VCaP (cell line): ENCODE measurements around the gene BNC2.
"Not testable (repeated sequence)": the region's sequence is repeated elsewhere in the genome, so short reads cannot be mapped to it uniquely, and the experiment has no call there.

Experiments used
- H3K27ac ChIP-seq: fragments of 450-650 bp; 2 replicates; pipeline ENCODE4 v1.5.1; 2017
- TF ChIP-seq, protein P1 (sequence below): fragments of 450-650 bp; conservative IDR thresholded peaks from 2 replicates; pipeline ENCODE4 v1.5.1; 2017; ENCODE audit warnings: mild to moderate bottlenecking, moderate library complexity

The BNC2 gene

DNA sequence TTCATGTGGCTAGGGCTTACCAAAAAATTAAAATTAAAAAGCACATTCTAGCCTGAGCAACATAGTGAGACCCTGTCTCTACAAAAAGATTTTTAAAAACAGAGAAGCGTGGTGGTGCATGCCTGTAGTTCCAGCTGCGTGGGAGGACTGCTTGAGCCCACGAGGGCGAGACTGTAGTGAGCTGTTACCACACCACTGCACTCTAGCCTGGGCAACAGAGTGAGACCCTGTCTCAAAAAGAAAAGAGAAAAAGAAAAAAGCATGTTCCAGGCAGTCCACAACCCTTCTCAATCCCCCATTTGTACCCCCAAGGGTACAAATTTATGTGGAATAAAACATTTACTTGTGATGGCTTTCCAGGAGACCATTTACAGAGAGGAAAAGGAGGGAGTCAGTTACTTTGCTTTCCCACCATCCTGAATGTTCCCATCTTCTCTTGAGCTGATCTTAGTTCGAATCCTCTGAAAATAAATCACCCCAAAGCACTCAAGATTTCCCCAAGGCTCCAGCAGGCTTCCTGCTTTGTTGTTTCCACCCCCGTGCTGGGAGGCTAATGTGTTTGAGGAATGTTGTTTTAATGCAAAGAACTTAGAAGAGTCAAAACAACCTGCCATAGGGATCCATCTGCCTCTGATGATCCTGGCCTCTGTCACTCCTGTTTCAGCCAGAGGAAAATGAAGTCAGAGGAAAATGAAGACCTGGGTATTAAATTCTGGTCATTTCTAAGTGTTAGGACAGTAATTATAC lies 384.7 kb downstream of the BNC2 start:
- no peak overlapping the region for H3K27ac ChIP-seq
- TF ChIP-seq, protein P1, sequence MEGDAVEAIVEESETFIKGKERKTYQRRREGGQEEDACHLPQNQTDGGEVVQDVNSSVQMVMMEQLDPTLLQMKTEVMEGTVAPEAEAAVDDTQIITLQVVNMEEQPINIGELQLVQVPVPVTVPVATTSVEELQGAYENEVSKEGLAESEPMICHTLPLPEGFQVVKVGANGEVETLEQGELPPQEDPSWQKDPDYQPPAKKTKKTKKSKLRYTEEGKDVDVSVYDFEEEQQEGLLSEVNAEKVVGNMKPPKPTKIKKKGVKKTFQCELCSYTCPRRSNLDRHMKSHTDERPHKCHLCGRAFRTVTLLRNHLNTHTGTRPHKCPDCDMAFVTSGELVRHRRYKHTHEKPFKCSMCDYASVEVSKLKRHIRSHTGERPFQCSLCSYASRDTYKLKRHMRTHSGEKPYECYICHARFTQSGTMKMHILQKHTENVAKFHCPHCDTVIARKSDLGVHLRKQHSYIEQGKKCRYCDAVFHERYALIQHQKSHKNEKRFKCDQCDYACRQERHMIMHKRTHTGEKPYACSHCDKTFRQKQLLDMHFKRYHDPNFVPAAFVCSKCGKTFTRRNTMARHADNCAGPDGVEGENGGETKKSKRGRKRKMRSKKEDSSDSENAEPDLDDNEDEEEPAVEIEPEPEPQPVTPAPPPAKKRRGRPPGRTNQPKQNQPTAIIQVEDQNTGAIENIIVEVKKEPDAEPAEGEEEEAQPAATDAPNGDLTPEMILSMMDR: no peak

DNA sequence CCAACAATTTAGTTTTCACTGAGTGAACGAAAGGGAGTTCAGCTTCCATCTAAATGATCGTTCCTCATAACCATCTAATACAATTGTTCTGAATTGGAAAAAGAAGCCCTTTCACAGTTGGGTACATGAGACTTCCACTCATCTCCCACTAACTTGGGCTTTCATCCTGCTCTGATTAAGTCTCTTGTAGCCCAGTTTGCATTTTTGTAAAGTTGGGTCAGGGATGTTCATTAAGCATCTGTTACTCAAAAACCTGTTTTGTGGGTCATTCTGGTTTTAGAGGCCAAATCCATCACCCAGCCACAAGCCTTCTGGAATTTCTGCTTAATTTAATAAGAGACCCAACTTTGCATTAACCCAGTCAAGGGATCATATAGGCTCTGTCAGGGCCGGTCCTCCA lies 385.3 kb downstream of the BNC2 start:
- H3K27ac ChIP-seq: no peak overlapping the region
- TF ChIP-seq, protein P1: no peak

DNA sequence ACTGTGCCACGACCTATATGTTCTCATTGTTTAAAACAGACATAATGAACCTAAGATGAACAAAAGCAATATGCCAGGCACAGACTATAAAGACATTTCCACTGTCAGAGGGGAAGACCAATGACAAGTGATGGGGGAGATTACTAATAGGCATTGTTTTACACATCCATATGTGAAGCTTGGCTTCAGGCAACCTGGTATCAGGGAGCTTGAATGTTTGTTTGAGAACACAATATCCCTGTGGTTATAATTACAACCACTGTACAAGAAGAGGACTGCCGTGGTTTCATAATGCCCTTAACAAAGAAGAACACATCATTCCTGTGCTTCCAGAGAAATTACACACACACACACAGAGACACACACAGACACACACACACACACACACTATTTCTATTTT lies 385.7 kb downstream of the BNC2 start:
- no peak overlapping the region for H3K27ac ChIP-seq
- TF ChIP-seq, protein P1: no peak

DNA sequence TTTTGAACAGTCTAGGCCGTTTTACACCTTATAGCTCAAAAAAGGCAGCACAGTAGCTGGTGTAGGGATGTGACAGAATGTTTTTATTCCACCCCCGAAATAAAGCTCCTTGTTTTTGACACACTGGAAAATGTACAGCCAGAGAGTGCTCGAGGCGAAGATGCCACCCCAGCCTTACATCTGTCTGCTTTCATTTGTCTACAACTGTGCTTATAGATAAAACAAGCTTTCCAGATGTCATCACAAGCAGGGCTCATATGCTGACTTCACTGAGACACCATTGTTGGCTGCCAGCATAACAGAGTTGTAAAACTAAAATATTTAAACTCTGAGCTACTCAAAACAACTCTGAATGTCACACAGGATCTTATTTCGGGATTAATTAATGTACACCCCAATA lies 386.3 kb downstream of the BNC2 start:
- TF ChIP-seq, protein P1: no peak
- H3K27ac ChIP-seq: no peak overlapping the region

DNA sequence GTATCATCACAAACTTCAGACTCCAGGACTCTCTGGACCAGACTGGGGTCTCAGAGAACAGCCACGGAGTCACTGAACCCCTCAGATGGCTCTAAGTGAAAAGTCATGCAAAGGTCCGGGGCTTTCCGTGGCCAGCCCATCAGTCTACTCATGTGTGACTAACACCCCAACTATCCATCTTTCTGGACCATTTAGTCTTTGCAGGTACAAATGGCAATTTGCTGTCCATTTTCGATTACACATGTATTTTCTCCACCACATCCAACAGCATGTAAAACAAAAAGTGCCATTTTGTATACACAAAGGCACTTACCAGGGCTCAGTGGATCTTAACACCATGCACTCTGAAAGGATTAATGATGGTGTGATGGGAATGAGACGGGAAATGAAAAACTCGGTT lies 387.7 kb downstream of the BNC2 start:
- TF ChIP-seq, protein P1: no peak
- H3K27ac ChIP-seq: no peak overlapping the region

DNA sequence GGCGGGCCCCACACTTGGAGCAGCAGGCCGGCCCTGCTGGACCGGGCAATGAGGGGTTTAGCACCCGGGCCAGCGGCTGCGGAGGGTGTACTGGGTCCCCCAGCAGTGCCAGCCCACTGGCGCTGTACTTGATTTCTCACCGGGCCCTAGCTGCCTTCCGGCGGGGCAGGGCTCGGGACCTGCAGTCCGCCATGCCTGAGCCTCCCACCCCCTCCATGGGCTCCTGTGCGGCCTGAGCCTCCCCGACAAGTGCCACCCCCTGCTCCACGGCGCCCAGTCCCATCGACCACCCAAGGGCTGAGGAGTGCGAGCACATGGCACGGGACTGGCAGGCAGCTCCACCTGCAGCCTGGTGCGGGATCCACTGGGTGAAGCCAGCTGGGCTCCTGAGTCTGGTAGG lies 389.9 kb downstream of the BNC2 start:
- not testable (repeated sequence) for H3K27ac ChIP-seq

GRCh38 chr9:16475996-16476395 lies 394.5 kb downstream of the BNC2 start:
- TF ChIP-seq, protein P1: no peak
- no peak overlapping the region for H3K27ac ChIP-seq

DNA sequence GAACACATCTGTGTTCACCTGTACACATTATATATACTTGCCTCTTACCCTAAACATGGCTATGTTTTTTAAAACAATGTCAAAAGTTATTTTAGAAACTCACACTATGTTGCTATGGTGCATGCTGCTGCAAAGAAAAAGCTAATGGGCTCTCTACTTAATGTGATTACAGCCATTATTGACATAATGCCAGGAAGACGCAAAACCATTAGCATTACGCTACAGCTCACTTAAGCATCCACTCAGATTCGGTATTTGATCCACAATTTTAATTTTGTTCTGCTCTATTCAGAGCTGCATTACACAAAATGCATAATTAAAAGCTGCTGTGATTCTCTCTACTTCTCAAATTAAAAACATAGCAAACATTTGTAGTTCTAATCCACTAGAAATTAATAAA lies 395.2 kb downstream of the BNC2 start:
- H3K27ac ChIP-seq: no peak overlapping the region
- TF ChIP-seq, protein P1: no peak
